Prostate gland (tissue), 2 donors: ENCODE measurements around the gene EBF3. TPM values are rescaled to one million over a fixed set of nuclear protein-coding genes. Genes with fewer than 3 reads are reported as not detected.

Source experiments
- DNase-seq: peaks from one replicate; pipeline ENCODE4 v3.0.0-alpha.2; 2019; ENCODE audit warnings: low spot score
- H3K27ac ChIP-seq, 2 donors: fragments of 200-600 bp; sonication (generic); 2 replicates each; pipeline ENCODE4 v1.5.1; 2017 to 2019
- H3K27me3 ChIP-seq: fragments of 200-600 bp; sonication (generic); replicated peaks from 2 replicates; pipeline ENCODE4 v1.5.1; 2019; ENCODE audit not compliant: insufficient read depth
- H3K36me3 ChIP-seq, 2 donors: fragments of 200-600 bp; sonication (generic); 1 replicate in 1 of 2; 2 replicates in 1 of 2; pipeline versions ENCODE4 v1.5.1 to v1.8.1; 2017 to 2019
- H3K4me1 ChIP-seq: fragments of 200-600 bp; sonication (generic); replicated peaks from 2 replicates; pipeline ENCODE4 v1.5.1; 2019
- H3K4me3 ChIP-seq, 2 donors: fragments of 200-600 bp; sonication (generic); 2 replicates each; pipeline ENCODE4 v1.5.1; 2017 to 2019
- H3K9me3 ChIP-seq: fragments of 200-600 bp; sonication (generic); 2 replicates; pipeline ENCODE4 v1.5.1; 2017
- CTCF ChIP-seq, 4 experiments: fragments of 200-600 bp in 2 of 4; fragments of 450-650 bp in 2 of 4; sonication (generic) in 2 of 4; IDR thresholded peaks; 1 replicate in 3 of 4; 2 replicates in 1 of 4; pipeline ENCODE4 v1.5.1; 2016 to 2019; ENCODE audit warnings: antibody characterized with exemption in 4 of 4, mild to moderate bottlenecking in 2 of 4, moderate library complexity in 2 of 4
- POLR2A ChIP-seq: fragments of 450-650 bp; IDR thresholded peaks from one replicate; pipeline ENCODE4 v1.6.1; 2016; ENCODE audit warnings: antibody characterized with exemption, mild to moderate bottlenecking
- POLR2AphosphoS5 ChIP-seq: sonication (generic); formaldehyde crosslinking; IDR thresholded peaks from one replicate; pipeline ENCODE4 v1.6.1; 2017; ENCODE audit warnings: antibody characterized with exemption
- WGBS: methylation state at CpG from one replicate; pipeline ENCODE4 v1.1.5; 2018; 5-methylcytosine and 5-hydroxymethylcytosine counted together
- intact Hi-C: fragments of 100-400 bp; cut with DNase I; formaldehyde crosslinking; loops from one replicate; pipeline ENCODE4 v1.14.2; 2022
- total RNA-seq, 2 donors: library from RNA; depleted of rRNA; stranded (reverse); fragments of >200 nt; gene quantifications; one replicate each; pipeline ENCODE4 v1.1.0, GENCODE V29; 2016

The EBF3 gene
- total RNA-seq, 2 donors from 2014 or later = 1.5 to 7.8 TPM

GRCh38 chr10:129953119-129954051, 10.7 kb downstream of the EBF3 start:
- WGBS = 85% methylated on average over 22 of the region's 22 CpGs
- Histone ChIP-seq H3K27ac (no peak overlapping the region), H3K36me3 (no peaks in the 10 kb centered on the region), H3K9me3 (no peaks in the 10 kb centered on the region), H3K27me3 (peaks cover 26% of the 10 kb centered on the region), H3K4me3 (no peak overlapping the region), H3K4me1 (no peaks in the 10 kb centered on the region)
- DNase-seq = no peak
- intact Hi-C loops = no loop called here
- no peak for TF ChIP-seq POLR2A
- TF ChIP-seq CTCF (IDR thresholded peaks at IDR 0.05) = no peak
- TF ChIP-seq POLR2AphosphoS5 = no peak

DNA sequence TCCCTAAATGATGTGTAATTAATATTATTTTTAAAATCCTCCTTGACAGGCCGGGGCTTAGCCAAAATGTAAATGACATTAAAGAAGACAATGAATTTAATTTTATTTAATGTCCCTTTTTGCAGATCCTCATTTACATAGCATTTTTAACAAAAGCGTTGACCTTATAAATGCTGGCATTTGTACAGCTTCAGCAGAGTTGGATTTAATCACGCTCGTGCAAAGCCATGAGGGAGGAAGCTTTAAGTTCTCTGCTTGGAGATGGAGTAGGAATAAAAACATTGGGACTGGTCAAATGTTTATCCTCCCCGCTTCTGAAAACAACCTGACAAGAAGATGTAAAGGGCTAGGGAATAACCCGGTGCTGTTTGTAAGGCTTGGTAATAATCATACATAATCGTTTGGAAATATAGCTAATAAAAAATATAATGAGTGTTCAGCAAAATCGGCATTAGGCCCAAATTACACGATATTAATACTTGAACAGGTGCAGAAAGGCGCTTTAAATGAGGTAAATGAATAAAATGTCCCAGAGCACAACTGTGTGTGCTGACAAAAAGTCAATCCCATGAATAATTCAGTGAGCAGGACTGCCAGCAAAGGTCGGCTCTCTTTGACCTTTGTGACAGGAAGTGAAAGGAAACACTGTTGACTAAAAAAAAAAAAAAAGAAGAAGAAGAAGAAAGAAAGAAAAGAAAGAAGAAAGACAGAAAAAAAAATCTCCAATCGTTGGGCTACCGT, 11.5 kb downstream of the EBF3 start:
- H3K27ac ChIP-seq = no peak overlapping the region
- H3K4me1 ChIP-seq = no peaks in the 10 kb centered on the region
- 88% methylated on average over 13 of the region's 13 CpGs for WGBS
- intact Hi-C loops = no loop called here
- H3K9me3 ChIP-seq = no peaks in the 10 kb centered on the region
- DNase-seq = no peak
- H3K27me3 ChIP-seq = peaks cover 20% of the 10 kb centered on the region
- TF ChIP-seq CTCF (IDR thresholded peaks at IDR 0.05) (no peak), POLR2AphosphoS5 (no peak), POLR2A (no peak)
- no peak overlapping the region for H3K4me3 ChIP-seq
- no peaks in the 10 kb centered on the region for H3K36me3 ChIP-seq

DNA sequence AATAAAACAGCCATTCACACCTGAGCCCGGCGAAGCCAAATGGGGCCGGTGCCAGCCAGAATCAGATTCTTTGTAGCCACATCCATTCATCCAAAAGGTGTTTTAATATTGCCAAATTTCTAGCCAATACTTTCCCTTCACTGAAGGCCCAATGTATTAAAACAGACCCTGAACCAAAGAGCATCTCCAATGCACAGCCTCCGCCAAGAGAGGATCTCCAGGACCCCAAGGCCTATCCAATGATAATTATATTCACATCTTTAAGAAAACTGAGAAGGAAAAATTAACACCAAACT, 12.2 kb downstream of the EBF3 start:
- H3K36me3 ChIP-seq = no peaks in the 10 kb centered on the region
- intact Hi-C loops = no loop called here
- H3K27ac ChIP-seq = no peak overlapping the region
- DNase-seq = no peak
- TF ChIP-seq POLR2AphosphoS5 = no peak
- TF ChIP-seq CTCF (IDR thresholded peaks at IDR 0.05) = no peak
- TF ChIP-seq POLR2A = no peak
- no peaks in the 10 kb centered on the region for H3K9me3 ChIP-seq
- no peaks in the 10 kb centered on the region for H3K4me1 ChIP-seq
- peaks cover 13% of the 10 kb centered on the region for H3K27me3 ChIP-seq
- 62% methylated on average over 4 of the region's 4 CpGs for whole genome bisulfite sequencing
- H3K4me3 ChIP-seq = no peak overlapping the region

GRCh38 chr10:129951101-129951969, 12.7 kb downstream of the EBF3 start:
- TF ChIP-seq CTCF (IDR thresholded peaks at IDR 0.05) (no peak), POLR2AphosphoS5 (no peak), POLR2A (no peak)
- 85% methylated on average over 30 of the region's 30 CpGs for WGBS
- no peak overlapping the region for H3K27ac ChIP-seq

More at GRCh38 chr10:129951101-129951969, 12.7 kb downstream of the EBF3 start:
- H3K4me1 ChIP-seq = no peaks in the 10 kb centered on the region
- no peak overlapping the region for H3K4me3 ChIP-seq
- H3K36me3 ChIP-seq = no peaks in the 10 kb centered on the region
- H3K27me3 ChIP-seq = peaks cover 13% of the 10 kb centered on the region
- no peaks in the 10 kb centered on the region for H3K9me3 ChIP-seq
- no peak for DNase-seq
- intact Hi-C loops = no loop called here
